GM12872 (cell line): Measurements from ENCODE around the gene LTF.

Source experiments
- TF ChIP-seq, protein P1 (sequence below): IDR thresholded peaks from 3 replicates; pipeline ENCODE4 v1.5.1; 2011; ENCODE audit warnings: low read depth, mild to moderate bottlenecking, low read length, moderate library complexity; ENCODE audit not compliant: insufficient read depth

Gene LTF

GRCh38 chr3:46470831-46471230 is 6.1 kb upstream of the LTF start:
- TF ChIP-seq, protein P1, sequence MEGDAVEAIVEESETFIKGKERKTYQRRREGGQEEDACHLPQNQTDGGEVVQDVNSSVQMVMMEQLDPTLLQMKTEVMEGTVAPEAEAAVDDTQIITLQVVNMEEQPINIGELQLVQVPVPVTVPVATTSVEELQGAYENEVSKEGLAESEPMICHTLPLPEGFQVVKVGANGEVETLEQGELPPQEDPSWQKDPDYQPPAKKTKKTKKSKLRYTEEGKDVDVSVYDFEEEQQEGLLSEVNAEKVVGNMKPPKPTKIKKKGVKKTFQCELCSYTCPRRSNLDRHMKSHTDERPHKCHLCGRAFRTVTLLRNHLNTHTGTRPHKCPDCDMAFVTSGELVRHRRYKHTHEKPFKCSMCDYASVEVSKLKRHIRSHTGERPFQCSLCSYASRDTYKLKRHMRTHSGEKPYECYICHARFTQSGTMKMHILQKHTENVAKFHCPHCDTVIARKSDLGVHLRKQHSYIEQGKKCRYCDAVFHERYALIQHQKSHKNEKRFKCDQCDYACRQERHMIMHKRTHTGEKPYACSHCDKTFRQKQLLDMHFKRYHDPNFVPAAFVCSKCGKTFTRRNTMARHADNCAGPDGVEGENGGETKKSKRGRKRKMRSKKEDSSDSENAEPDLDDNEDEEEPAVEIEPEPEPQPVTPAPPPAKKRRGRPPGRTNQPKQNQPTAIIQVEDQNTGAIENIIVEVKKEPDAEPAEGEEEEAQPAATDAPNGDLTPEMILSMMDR = no peak

- TF ChIP-seq, protein P1 = no peak
Measured at GRCh38 chr3:46469680-46470357, 5.1 kb upstream of the LTF start.

GRCh38 chr3:46468753-46469600 is 4.3 kb upstream of the LTF start:
- TF ChIP-seq, protein P1 = no peak

GRCh38 chr3:46467562-46467961 is 2.9 kb upstream of the LTF start:
- TF ChIP-seq, protein P1 = no peak

DNA sequence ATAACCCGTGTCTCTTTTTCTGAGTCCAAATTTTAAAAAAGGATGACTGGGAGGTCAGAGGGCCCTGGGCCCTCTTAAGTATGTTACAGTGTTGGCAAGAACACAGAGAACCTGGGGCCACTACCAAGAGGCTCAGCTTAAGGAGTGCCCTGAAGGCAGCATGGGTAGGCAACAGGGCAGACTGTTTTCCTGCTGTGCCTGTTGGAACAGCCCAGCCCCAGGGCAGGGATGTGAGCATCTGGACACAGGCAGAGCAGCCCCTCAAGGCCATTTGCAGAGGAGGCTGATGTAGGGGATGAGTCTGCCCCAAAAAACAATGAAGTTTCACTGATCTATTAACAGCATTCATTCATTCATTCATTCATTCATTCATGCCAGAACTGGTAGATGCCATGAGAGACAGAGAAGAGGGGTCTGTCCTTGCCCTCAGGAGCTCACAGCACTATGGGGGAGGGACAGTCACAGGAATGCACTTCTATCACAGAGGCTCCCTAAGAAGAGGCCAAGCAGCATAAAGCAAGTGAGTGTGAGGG is 2.2 kb upstream of the LTF start:
- TF ChIP-seq, protein P1 = no peak

DNA sequence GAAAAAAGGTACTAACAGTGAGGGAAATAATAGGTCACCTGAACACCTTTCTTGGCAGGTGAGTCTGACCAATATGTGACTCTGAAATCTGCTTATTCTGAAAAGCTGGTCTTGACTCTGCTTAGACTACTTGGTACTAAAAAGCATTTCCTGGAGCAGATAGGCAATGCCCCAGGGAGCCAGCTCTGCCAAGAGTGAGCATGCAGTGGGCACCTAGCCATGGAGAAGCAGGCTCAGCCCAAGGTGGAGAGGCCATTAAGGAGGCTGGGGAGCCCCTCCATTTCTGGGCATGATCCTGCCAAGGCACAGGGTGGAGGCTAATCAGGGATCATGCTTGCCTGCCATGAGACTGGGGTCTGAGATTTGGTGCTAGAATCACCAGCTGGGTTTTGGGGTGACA is 1.6 kb upstream of the LTF start:
- TF ChIP-seq, protein P1 = no peak

GRCh38 chr3:46465196-46465520 is 453 bp upstream of the LTF start:
- TF ChIP-seq, protein P1 = no peak
